Smooth muscle cell (in vitro differentiated cells): ENCODE measurements around the gene TMTC3. TPM values are rescaled to one million over a fixed set of nuclear protein-coding genes. Genes with fewer than 3 reads are reported as not detected.

Experiments
- DNase-seq: peaks from one replicate; lab custom pipeline; 2025; ENCODE audit not compliant: unreplicated experiment; lab: John Stamatoyannopoulos, UW
- H2AFZ ChIP-seq: fragments of 200-600 bp; sonication (generic); 2 replicates; pipeline ENCODE4 v1.6.0; 2016; ENCODE audit warnings: antibody characterized with exemption, low read depth, mild to moderate bottlenecking
- H3F3A ChIP-seq: fragments of 200-600 bp; sonication (generic); 2 replicates; pipeline ENCODE4 v1.6.0; 2017; ENCODE audit warnings: antibody characterized with exemption, low read depth
- H3K27ac ChIP-seq: fragments of 200-600 bp; sonication (generic); 2 replicates; pipeline ENCODE4 v1.5.1; 2016; ENCODE audit warnings: low read depth, mild to moderate bottlenecking
- H3K27me3 ChIP-seq: fragments of 200-600 bp; sonication (generic); 2 replicates; pipeline ENCODE4 v1.6.1; 2016; ENCODE audit warnings: low read depth, mild to moderate bottlenecking
- H3K36me3 ChIP-seq: fragments of 200-600 bp; sonication (generic); 2 replicates; pipeline ENCODE4 v1.5.1; 2016; ENCODE audit warnings: low read depth
- H3K4me1 ChIP-seq: fragments of 200-600 bp; sonication (generic); 2 replicates; pipeline ENCODE4 v1.5.1; 2016; ENCODE audit warnings: low read depth
- H3K4me2 ChIP-seq: fragments of 200-600 bp; sonication (generic); 2 replicates; pipeline ENCODE4 v1.6.0; 2016; ENCODE audit warnings: mild to moderate bottlenecking
- H3K4me3 ChIP-seq: fragments of 200-600 bp; sonication (generic); 2 replicates; pipeline ENCODE4 v1.5.1; 2016; ENCODE audit warnings: mild to moderate bottlenecking
- H3K79me2 ChIP-seq: fragments of 200-600 bp; sonication (generic); 2 replicates; pipeline ENCODE4 v1.6.0; 2016; ENCODE audit warnings: low read depth, mild to moderate bottlenecking
- H3K9ac ChIP-seq: fragments of 200-600 bp; sonication (generic); 2 replicates; pipeline ENCODE4 v1.6.0; 2016; ENCODE audit warnings: low read depth
- H3K9me3 ChIP-seq: fragments of 200-600 bp; sonication (generic); replicated peaks from 2 replicates; pipeline ENCODE4 v1.5.1; 2016; ENCODE audit warnings: low read depth
- H4K20me1 ChIP-seq: fragments of 200-600 bp; sonication (generic); 2 replicates; pipeline ENCODE4 v1.6.0; 2016; ENCODE audit warnings: low read depth
- WGBS: methylation state at CpG from one replicate; pipeline ENCODE4 v1.1.7; 2016; ENCODE audit warnings: low lambda C conversion rate; 5-methylcytosine and 5-hydroxymethylcytosine counted together
- polyA plus RNA-seq: library from polyadenylated mRNA; unstranded; fragments of >200 nt; fragmentation: Nextera tagmentation; extraction: Ambion mirVana; gene quantifications from 2 replicates; pipeline ENCODE4 v1.2.1, GENCODE V29; 2016
- total RNA-seq: library from RNA; depleted of rRNA; stranded (reverse); fragments of >200 nt; gene quantifications from 2 replicates; pipeline ENCODE4 v1.2.3, GENCODE V29; 2014
- TF ChIP-seq, protein P1 (sequence below): fragments of 200-600 bp; sonication (generic); IDR thresholded peaks from 2 replicates; pipeline ENCODE4 v1.5.1; 2017; ENCODE audit warnings: borderline replicate concordance, mild to moderate bottlenecking, antibody characterized with exemption; ENCODE audit not compliant: insufficient read depth, poor library complexity, severe bottlenecking

Gene TMTC3
- total and polyA plus RNA-seq, 2 experiments from 2014 or later: 8.7 to 49.3 TPM

DNA sequence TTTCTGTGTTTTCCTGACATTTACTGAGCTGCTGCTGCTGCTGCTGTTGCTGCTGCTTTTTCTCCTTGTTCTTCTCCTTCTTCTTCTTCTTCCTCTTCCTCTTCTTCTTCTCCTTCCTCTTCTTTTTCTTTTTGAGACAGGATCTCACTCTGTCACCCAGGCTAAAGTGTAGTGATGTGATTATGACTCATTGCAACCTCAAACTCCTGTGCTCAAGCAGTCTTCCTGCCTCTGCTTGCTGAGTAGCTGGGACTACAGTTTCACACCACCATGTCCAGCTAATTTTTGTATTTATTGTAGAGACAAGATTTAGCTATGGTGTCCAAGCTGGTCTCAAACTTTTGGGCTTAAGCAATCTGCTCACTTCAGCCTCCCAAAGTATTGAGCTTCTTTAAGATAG, 95.8 kb downstream of the TMTC3 start:
- Histone ChIP-seq H3K4me3 (no peak overlapping the region), H3K4me1 (no peaks in the 10 kb centered on the region), H3K79me2 (no peaks in the 10 kb centered on the region), H3F3A (peaks cover 5% of the 10 kb centered on the region), H3K36me3 (no peaks in the 10 kb centered on the region), H3K9ac (no peak overlapping the region), H3K4me2 (peak overlapping the region; percentile 36), H3K27ac (peak overlapping the region; percentile 63), H3K9me3 (no peaks in the 10 kb centered on the region), H2AFZ (no peak overlapping the region), H3K27me3 (no peaks in the 10 kb centered on the region), H4K20me1 (no peaks in the 10 kb centered on the region)
- no peak for DNase-seq
- TF ChIP-seq, protein P1, sequence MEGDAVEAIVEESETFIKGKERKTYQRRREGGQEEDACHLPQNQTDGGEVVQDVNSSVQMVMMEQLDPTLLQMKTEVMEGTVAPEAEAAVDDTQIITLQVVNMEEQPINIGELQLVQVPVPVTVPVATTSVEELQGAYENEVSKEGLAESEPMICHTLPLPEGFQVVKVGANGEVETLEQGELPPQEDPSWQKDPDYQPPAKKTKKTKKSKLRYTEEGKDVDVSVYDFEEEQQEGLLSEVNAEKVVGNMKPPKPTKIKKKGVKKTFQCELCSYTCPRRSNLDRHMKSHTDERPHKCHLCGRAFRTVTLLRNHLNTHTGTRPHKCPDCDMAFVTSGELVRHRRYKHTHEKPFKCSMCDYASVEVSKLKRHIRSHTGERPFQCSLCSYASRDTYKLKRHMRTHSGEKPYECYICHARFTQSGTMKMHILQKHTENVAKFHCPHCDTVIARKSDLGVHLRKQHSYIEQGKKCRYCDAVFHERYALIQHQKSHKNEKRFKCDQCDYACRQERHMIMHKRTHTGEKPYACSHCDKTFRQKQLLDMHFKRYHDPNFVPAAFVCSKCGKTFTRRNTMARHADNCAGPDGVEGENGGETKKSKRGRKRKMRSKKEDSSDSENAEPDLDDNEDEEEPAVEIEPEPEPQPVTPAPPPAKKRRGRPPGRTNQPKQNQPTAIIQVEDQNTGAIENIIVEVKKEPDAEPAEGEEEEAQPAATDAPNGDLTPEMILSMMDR: no peak

- no peaks in the 10 kb centered on the region for H3K36me3 ChIP-seq
- no peaks in the 10 kb centered on the region for H3K27me3 ChIP-seq
- no peaks in the 10 kb centered on the region for H3K9me3 ChIP-seq
- no peaks in the 10 kb centered on the region for H3K4me1 ChIP-seq
- H3K79me2 ChIP-seq: no peaks in the 10 kb centered on the region
- H3F3A ChIP-seq: peaks cover 5% of the 10 kb centered on the region
- no peak for DNase-seq
- H3K27ac ChIP-seq: peak overlapping the region; percentile 63
- H4K20me1 ChIP-seq: no peaks in the 10 kb centered on the region
- H3K4me3 ChIP-seq: no peak overlapping the region
- H3K9ac ChIP-seq: no peak overlapping the region
- TF ChIP-seq, protein P1: no peak
- 93% methylated on average over 1 of the region's 1 CpG for WGBS
- no peak overlapping the region for H2AFZ ChIP-seq
- H3K4me2 ChIP-seq: peak overlapping the region; percentile 36
Measured at GRCh38 chr12:88238406-88238805, 96.3 kb downstream of the TMTC3 start.

DNA sequence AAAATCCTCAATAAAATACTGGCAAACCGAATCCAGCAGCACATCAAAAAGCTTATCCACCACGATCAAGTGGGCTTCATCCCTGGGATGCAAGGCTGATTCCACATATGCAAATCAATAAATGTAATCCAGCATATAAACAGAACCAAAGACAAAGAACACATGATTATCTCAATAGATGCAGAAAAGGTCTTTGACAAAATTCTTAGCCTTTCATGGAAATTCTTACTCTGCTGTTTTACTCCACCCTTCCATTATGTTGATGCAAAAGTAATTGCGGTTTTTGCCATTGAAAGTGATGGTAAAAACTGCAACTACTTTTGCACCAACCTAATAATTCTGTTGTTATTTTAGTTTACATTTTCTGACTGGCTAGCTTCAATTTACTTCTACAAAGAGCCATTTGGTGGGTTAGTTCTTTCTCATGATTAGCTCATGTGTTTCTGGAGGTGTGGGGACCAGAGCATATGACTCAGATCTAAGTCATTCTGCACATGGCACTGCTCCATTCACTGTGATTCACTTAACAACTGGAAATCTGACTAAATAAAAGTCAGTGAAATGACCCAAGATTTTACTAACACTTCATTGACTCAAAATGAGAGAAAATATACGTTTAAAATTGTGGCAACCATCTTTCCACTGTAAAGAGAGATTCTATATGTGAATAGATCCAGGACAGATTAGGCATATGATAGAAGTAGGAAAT, 99.9 kb downstream of the TMTC3 start:
- Histone ChIP-seq H3K4me3 (no peak overlapping the region), H3K9me3 (no peaks in the 10 kb centered on the region), H3K4me2 (peak overlapping the region; percentile 55), H3F3A (peaks cover 5% of the 10 kb centered on the region), H3K79me2 (no peaks in the 10 kb centered on the region), H3K27me3 (no peaks in the 10 kb centered on the region), H3K36me3 (no peaks in the 10 kb centered on the region), H4K20me1 (no peaks in the 10 kb centered on the region), H3K4me1 (no peaks in the 10 kb centered on the region), H3K9ac (peak overlapping the region; percentile 40), H2AFZ (peak overlapping the region; percentile 38), H3K27ac (peak overlapping the region; percentile 92)
- DNase-seq: no peak
- WGBS: 85% methylated on average over 4 of the region's 4 CpGs
- TF ChIP-seq, protein P1: no peak

DNA sequence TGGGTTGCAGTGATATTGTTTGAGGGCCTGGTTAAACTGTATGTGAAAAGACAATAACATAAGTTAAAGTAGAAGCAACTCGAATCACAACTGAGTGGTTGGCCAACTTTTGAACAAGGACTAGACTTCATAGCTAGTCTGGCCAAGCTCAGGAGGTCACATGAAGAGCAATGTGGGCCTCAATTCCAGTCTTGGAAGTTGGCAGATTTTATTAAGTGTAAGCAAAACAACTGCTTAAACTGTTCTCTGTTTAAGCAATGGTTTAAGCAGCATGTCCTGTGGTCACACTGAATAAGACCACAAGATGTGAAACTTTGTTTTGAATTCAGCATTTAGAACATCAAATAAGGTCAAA, 100.4 kb downstream of the TMTC3 start:
- H3K79me2 ChIP-seq: no peaks in the 10 kb centered on the region
- peaks cover 5% of the 10 kb centered on the region for H3F3A ChIP-seq
- 73% methylated on average over 1 of the region's 1 CpG for WGBS
- no peaks in the 10 kb centered on the region for H3K36me3 ChIP-seq
- DNase-seq: no peak
- peak overlapping the region; percentile 40 for H3K9ac ChIP-seq
- TF ChIP-seq, protein P1: no peak
- no peaks in the 10 kb centered on the region for H3K27me3 ChIP-seq
- peak overlapping the region; percentile 92 for H3K27ac ChIP-seq
- no peak overlapping the region for H3K4me3 ChIP-seq
- no peaks in the 10 kb centered on the region for H4K20me1 ChIP-seq
- peak overlapping the region; percentile 38 for H2AFZ ChIP-seq
- H3K4me2 ChIP-seq: peak overlapping the region; percentile 55
- no peaks in the 10 kb centered on the region for H3K4me1 ChIP-seq
- H3K9me3 ChIP-seq: no peaks in the 10 kb centered on the region
